BLaER1 (cell line): Measurements from ENCODE around the gene LHX4.

Experiments
- H3K27ac ChIP-seq: shearing (Covaris generic); formaldehyde crosslinking; 2 replicates; pipeline ENCODE4 v1.8.1; 2022
- H3K27me3 ChIP-seq: shearing (Covaris generic); formaldehyde crosslinking; 2 replicates; pipeline ENCODE4 v1.8.1; 2022
- H3K36me3 ChIP-seq: shearing (Covaris generic); formaldehyde crosslinking; 2 replicates; pipeline ENCODE4 v1.8.1; 2022
- H3K4me1 ChIP-seq: shearing (Covaris generic); formaldehyde crosslinking; 2 replicates; pipeline ENCODE4 v1.8.1; 2022
- H3K4me2 ChIP-seq: shearing (Covaris generic); formaldehyde crosslinking; 2 replicates; pipeline ENCODE4 v1.8.1; 2022
- H3K4me3 ChIP-seq: shearing (Covaris generic); formaldehyde crosslinking; 2 replicates; pipeline ENCODE4 v1.8.1; 2022
- H3K9ac ChIP-seq: shearing (Covaris generic); formaldehyde crosslinking; 2 replicates; pipeline ENCODE4 v1.8.1; 2022
- H3K9me3 ChIP-seq: shearing (Covaris generic); formaldehyde crosslinking; 2 replicates; pipeline ENCODE4 v1.8.1; 2022
- H4K20me1 ChIP-seq: shearing (Covaris generic); formaldehyde crosslinking; 2 replicates; pipeline ENCODE4 v1.8.1; 2022
- Cebpa-rat ChIP-seq: shearing (Covaris generic); IDR thresholded peaks from 2 replicates; pipeline ENCODE4 v1.8.1; 2022

The LHX4 gene

GRCh38 chr1:180267761-180268555, 37.9 kb downstream of the LHX4 start:
- Histone ChIP-seq H3K9ac (no peak overlapping the region), H3K27ac (no peak overlapping the region), H3K4me3 (no peak overlapping the region), H3K4me2 (no peak overlapping the region), H3K27me3 (no peaks in the 10 kb centered on the region), H3K4me1 (peaks cover 26% of the 10 kb centered on the region), H3K36me3 (peaks cover 9% of the 10 kb centered on the region; the same call in 1 of the 2 replicates), H4K20me1 (no peaks in the 10 kb centered on the region), H3K9me3 (no peaks in the 10 kb centered on the region)
- no peak for TF ChIP-seq Cebpa-rat

DNA sequence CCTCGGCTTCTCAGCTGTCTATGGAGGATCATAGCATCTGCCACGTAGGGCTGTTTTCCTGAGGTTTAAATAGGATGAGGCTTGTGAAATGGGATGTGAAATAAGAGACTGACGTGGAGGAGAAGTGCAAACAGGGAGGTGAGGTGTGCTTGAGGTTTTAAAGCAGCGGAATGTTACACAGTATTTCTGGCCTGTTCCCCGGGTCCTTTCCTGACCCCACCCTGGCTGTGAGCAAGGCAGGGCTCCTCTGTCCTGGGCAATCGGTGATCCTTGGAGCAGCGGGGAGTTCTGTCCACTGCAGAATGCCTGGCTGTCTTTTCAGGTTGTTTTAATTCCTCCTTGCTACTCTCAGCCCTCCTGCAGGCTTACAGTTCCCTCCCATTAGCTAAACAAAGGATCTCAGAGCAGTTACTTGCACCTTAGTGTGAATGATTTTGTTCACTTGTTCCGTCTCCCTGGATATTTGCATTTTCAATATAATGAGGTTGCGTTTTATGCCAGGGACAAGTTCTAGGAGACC, 38.6 kb downstream of the LHX4 start:
- no peak overlapping the region for H3K4me3 ChIP-seq
- H3K36me3 ChIP-seq, result peaks cover 15% of the 10 kb centered on the region
- no peak for TF ChIP-seq Cebpa-rat
- H3K9me3 ChIP-seq, result no peaks in the 10 kb centered on the region
- peaks cover 24% of the 10 kb centered on the region for H3K4me1 ChIP-seq
- H3K27ac ChIP-seq, result no peak overlapping the region
- no peak overlapping the region for H3K9ac ChIP-seq
- no peaks in the 10 kb centered on the region for H4K20me1 ChIP-seq
- no peak overlapping the region for H3K4me2 ChIP-seq
- no peaks in the 10 kb centered on the region for H3K27me3 ChIP-seq

DNA sequence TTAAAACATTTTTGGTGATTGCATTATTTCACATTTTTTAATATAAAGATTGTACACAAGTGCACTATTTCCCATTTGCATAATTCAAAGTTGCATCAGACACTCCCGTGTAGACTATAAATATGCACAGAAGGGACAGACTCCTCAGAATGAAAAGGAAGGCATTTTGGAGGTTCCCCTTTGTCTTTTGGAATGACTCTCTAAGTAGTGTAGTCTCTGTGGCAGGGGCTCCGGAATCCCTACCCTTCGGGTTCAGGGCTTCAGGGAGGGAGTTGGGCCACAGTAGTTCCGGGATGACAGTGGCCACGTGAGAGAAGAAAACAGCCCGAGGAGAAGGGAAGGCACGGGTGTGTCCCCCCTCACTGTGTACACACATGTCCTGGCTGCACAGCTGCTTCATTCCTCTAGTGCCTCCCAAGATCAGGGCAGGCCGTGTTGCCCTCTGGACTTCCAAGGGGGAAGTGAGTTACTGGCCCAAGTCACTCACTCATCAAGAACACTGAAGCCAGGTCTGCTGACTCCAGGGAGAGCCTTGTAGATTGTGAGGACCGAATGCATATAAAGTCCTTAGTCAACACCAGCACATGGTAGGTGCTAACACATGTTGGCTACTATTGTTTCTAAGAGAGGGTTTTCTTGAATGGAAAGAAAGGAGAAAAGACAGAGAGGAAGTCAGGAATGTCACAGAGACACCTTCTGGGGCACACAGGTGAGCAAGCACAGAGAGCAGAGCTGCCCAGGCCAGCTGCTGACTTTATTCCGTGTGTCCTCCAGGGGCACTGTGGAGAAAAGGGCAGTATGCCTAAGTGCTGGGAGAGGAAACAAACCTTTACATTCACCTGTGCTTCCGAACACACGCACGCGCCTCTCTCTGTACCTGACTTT, 39.8 kb downstream of the LHX4 start:
- no peak overlapping the region for H3K4me2 ChIP-seq
- no peaks in the 10 kb centered on the region for H3K27me3 ChIP-seq
- no peaks in the 10 kb centered on the region for H3K9me3 ChIP-seq
- H3K4me1 ChIP-seq, result peaks cover 24% of the 10 kb centered on the region
- TF ChIP-seq Cebpa-rat, result no peak
- H3K9ac ChIP-seq, result no peak overlapping the region
- H3K27ac ChIP-seq, result no peak overlapping the region
- H3K4me3 ChIP-seq, result no peak overlapping the region
- peaks cover 28% of the 10 kb centered on the region for H3K36me3 ChIP-seq
- H4K20me1 ChIP-seq, result no peaks in the 10 kb centered on the region

- Histone ChIP-seq H3K4me2 (no peak overlapping the region), H3K4me3 (no peak overlapping the region), H3K4me1 (peaks cover 22% of the 10 kb centered on the region), H3K9ac (no peak overlapping the region), H3K27me3 (no peaks in the 10 kb centered on the region), H4K20me1 (no peaks in the 10 kb centered on the region), H3K9me3 (no peaks in the 10 kb centered on the region), H3K27ac (no peak overlapping the region), H3K36me3 (peaks cover 36% of the 10 kb centered on the region)
- TF ChIP-seq Cebpa-rat, result no peak
Measured at GRCh38 chr1:180270530-180271271, 40.6 kb downstream of the LHX4 start.

- H4K20me1 ChIP-seq, result no peaks in the 10 kb centered on the region
- H3K4me1 ChIP-seq, result peaks cover 13% of the 10 kb centered on the region
- no peak for TF ChIP-seq Cebpa-rat
- no peak overlapping the region for H3K4me3 ChIP-seq
- H3K27me3 ChIP-seq, result no peaks in the 10 kb centered on the region
- H3K9ac ChIP-seq, result no peak overlapping the region
- H3K4me2 ChIP-seq, result no peak overlapping the region
- peaks cover 45% of the 10 kb centered on the region for H3K36me3 ChIP-seq
- H3K9me3 ChIP-seq, result no peaks in the 10 kb centered on the region
- no peak overlapping the region for H3K27ac ChIP-seq
Measured at GRCh38 chr1:180271272-180272255, 41.5 kb downstream of the LHX4 start.

DNA sequence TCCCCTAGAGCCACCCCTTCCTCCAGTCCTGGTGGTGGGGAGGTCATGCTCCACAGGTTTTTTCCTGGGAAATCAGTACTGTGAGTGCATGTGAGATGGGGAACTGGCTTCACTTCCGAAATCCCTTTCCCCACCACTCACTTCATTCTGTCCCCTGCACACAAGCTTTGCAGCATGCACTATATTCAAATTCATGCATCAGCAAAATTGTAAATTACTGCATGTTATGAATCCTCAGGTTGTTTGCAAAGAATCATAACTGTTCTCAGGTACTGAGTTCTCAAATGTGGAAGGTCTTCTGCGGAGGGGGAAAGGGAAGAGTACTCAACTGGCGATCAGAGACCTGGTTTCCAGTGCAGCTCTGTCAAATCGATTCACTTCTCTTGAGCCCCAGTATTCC, 42.3 kb downstream of the LHX4 start:
- H3K27ac ChIP-seq, result no peak overlapping the region
- H3K27me3 ChIP-seq, result no peaks in the 10 kb centered on the region
- TF ChIP-seq Cebpa-rat, result no peak

GRCh38 chr1:180273066-180273465, 43.0 kb downstream of the LHX4 start:
- no peak overlapping the region for H3K9ac ChIP-seq
- no peaks in the 10 kb centered on the region for H4K20me1 ChIP-seq
- H3K4me2 ChIP-seq, result no peak overlapping the region
- H3K27me3 ChIP-seq, result no peaks in the 10 kb centered on the region
- H3K4me1 ChIP-seq, result no peaks in the 10 kb centered on the region
- H3K9me3 ChIP-seq, result no peaks in the 10 kb centered on the region
- no peak overlapping the region for H3K4me3 ChIP-seq
- H3K27ac ChIP-seq, result no peak overlapping the region
- peaks cover 56% of the 10 kb centered on the region for H3K36me3 ChIP-seq
- no peak for TF ChIP-seq Cebpa-rat

More for the DNA sequence above, 42.3 kb downstream of the LHX4 start:
- H3K4me1 ChIP-seq, result peaks cover 5% of the 10 kb centered on the region
- H4K20me1 ChIP-seq, result no peaks in the 10 kb centered on the region
- H3K9ac ChIP-seq, result no peak overlapping the region
- no peak overlapping the region for H3K4me3 ChIP-seq
- H3K9me3 ChIP-seq, result no peaks in the 10 kb centered on the region
- H3K36me3 ChIP-seq, result peaks cover 50% of the 10 kb centered on the region
- no peak overlapping the region for H3K4me2 ChIP-seq

- peaks cover 66% of the 10 kb centered on the region for H3K36me3 ChIP-seq
- no peak for TF ChIP-seq Cebpa-rat
Measured at GRCh38 chr1:180274221-180274620, 44.2 kb downstream of the LHX4 start.

DNA sequence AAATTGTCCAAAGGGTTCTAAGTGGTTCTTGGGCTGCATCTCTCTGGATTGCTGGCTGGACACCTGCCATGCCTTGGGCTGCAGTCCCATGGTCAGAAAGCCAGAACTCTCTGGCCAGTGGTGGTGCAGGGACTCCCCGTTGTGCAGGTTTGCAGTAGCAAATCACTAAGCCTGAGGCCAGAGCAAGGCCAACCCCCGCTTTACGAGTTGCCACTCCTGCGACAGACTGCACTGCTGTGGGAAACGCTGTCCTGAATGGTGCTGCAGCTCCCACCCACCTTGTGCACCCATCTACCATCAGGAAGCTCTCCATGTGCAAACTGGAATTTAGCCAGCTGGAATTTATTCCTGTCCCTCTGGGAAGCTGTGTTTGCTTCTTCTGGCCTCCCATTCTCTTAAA, 45.7 kb downstream of the LHX4 start:
- no peak overlapping the region for H3K4me2 ChIP-seq
- no peak for TF ChIP-seq Cebpa-rat
- H3K27ac ChIP-seq, result no peak overlapping the region
- no peak overlapping the region for H3K4me3 ChIP-seq
- no peaks in the 10 kb centered on the region for H3K27me3 ChIP-seq
- no peaks in the 10 kb centered on the region for H4K20me1 ChIP-seq
- H3K9me3 ChIP-seq, result no peaks in the 10 kb centered on the region
- H3K9ac ChIP-seq, result no peak overlapping the region
- peaks cover 6% of the 10 kb centered on the region; the same call in 1 of the 2 replicates for H3K4me1 ChIP-seq
- peaks cover 81% of the 10 kb centered on the region for H3K36me3 ChIP-seq

More at GRCh38 chr1:180274221-180274620, 44.2 kb downstream of the LHX4 start:
- Histone ChIP-seq H3K9ac (no peak overlapping the region), H4K20me1 (no peaks in the 10 kb centered on the region), H3K27ac (no peak overlapping the region), H3K4me1 (peaks cover 3% of the 10 kb centered on the region; the same call in 1 of the 2 replicates), H3K9me3 (no peaks in the 10 kb centered on the region), H3K4me3 (no peak overlapping the region), H3K4me2 (no peak overlapping the region), H3K27me3 (no peaks in the 10 kb centered on the region)
